Glutamatergic neuron (in vitro differentiated cells): Measurements from ENCODE around the gene STAG2. TPM values are rescaled to one million over a fixed set of nuclear protein-coding genes. Genes with fewer than 3 reads are reported as not detected.

Experiments
- DNase-seq: peaks from one replicate; pipeline ENCODE4 v3.0.0; 2022
- H3K27ac Mint-ChIP-seq: one replicate; pipeline ENCODE4 v1.8.0; 2020; ENCODE audit warnings: mild to moderate bottlenecking, mixed read lengths, inconsistent platforms; ENCODE audit not compliant: unreplicated experiment
- H3K27me3 Mint-ChIP-seq: one replicate; pipeline ENCODE4 v1.8.0; 2020; ENCODE audit warnings: mild to moderate bottlenecking, moderate library complexity, mixed read lengths, inconsistent platforms; ENCODE audit not compliant: unreplicated experiment
- H3K36me3 Mint-ChIP-seq: one replicate; pipeline ENCODE4 v1.8.0; 2020; ENCODE audit warnings: mild to moderate bottlenecking, mixed read lengths, inconsistent platforms; ENCODE audit not compliant: unreplicated experiment
- H3K4me1 Mint-ChIP-seq: one replicate; pipeline ENCODE4 v1.8.0; 2020; ENCODE audit warnings: mild to moderate bottlenecking, low read depth, mixed read lengths, inconsistent platforms; ENCODE audit not compliant: unreplicated experiment
- H3K4me3 Mint-ChIP-seq: one replicate; pipeline ENCODE4 v1.8.0; 2020; ENCODE audit warnings: mild to moderate bottlenecking, mixed read lengths, inconsistent platforms; ENCODE audit not compliant: unreplicated experiment
- H3K9me3 Mint-ChIP-seq: one replicate; pipeline ENCODE4 v1.8.0; 2020; ENCODE audit warnings: mild to moderate bottlenecking, moderate library complexity, mixed read lengths, inconsistent platforms; ENCODE audit not compliant: unreplicated experiment
- CTCF ChIP-seq: fragments of 200-600 bp; sonication (generic); IDR thresholded peaks from one replicate; pipeline ENCODE4 v1.5.0; 2021; ENCODE audit not compliant: partially characterized antibody, unreplicated experiment
- total RNA-seq: library from RNA; stranded (reverse); fragmentation: NEBNext Ultra II Directional; extraction: Animal tissue kit (Norgen Biotek cat#: 25700); gene quantifications from one replicate; pipeline ENCODE4 v1.2.1, GENCODE V29; 2021; ENCODE audit not compliant: unreplicated experiment

Gene STAG2
- total RNA-seq, 1 donor from 2014 or later, result 49.0 TPM

- Mint-ChIP-seq H3K36me3 (no peaks in the 10 kb centered on the region), H3K4me3 (no peak overlapping the region), H3K4me1 (peaks cover 2% of the 10 kb centered on the region), H3K27ac (no peak overlapping the region), H3K9me3 (no peaks in the 10 kb centered on the region), H3K27me3 (no peaks in the 10 kb centered on the region)
- no peak for DNase-seq
- no peak for TF ChIP-seq CTCF
These were observed 43.7 kb downstream of the STAG2 start for GRCh38 chrX:124005228-124005627.

GRCh38 chrX:124010157-124010556 lies 48.7 kb downstream of the STAG2 start:
- H3K9me3 Mint-ChIP-seq, result no peaks in the 10 kb centered on the region
- peaks cover 4% of the 10 kb centered on the region for H3K27me3 Mint-ChIP-seq
- DNase-seq, result no peak
- H3K36me3 Mint-ChIP-seq, result no peaks in the 10 kb centered on the region
- no peak for TF ChIP-seq CTCF
- peaks cover 2% of the 10 kb centered on the region for H3K4me1 Mint-ChIP-seq
- no peak overlapping the region for H3K27ac Mint-ChIP-seq
- H3K4me3 Mint-ChIP-seq, result no peak overlapping the region

- Mint-ChIP-seq H3K36me3 (no peaks in the 10 kb centered on the region), H3K4me1 (peaks cover 2% of the 10 kb centered on the region), H3K27ac (no peak overlapping the region), H3K27me3 (peaks cover 4% of the 10 kb centered on the region), H3K9me3 (no peaks in the 10 kb centered on the region), H3K4me3 (no peak overlapping the region)
- DNase-seq, result no peak
- no peak for TF ChIP-seq CTCF
These were observed 49.1 kb downstream of the STAG2 start for GRCh38 chrX:124010566-124010965.

GRCh38 chrX:124015721-124016120 lies 54.2 kb downstream of the STAG2 start:
- H3K36me3 Mint-ChIP-seq, result no peaks in the 10 kb centered on the region
- TF ChIP-seq CTCF, result no peak
- no peak for DNase-seq
- H3K27me3 Mint-ChIP-seq, result peaks cover 4% of the 10 kb centered on the region
- H3K27ac Mint-ChIP-seq, result no peak overlapping the region
- H3K4me3 Mint-ChIP-seq, result no peak overlapping the region
- no peaks in the 10 kb centered on the region for H3K4me1 Mint-ChIP-seq
- no peaks in the 10 kb centered on the region for H3K9me3 Mint-ChIP-seq

GRCh38 chrX:124016825-124017224 lies 55.3 kb downstream of the STAG2 start:
- Mint-ChIP-seq H3K27ac (no peak overlapping the region), H3K36me3 (no peaks in the 10 kb centered on the region), H3K4me1 (no peaks in the 10 kb centered on the region), H3K9me3 (no peaks in the 10 kb centered on the region), H3K4me3 (no peak overlapping the region), H3K27me3 (peaks cover 4% of the 10 kb centered on the region)
- TF ChIP-seq CTCF, result no peak
- no peak for DNase-seq
